Fibroblast of mammary gland (primary cell): ENCODE measurements around the gene OR2S2.
A peak's percentile ranks its signal among the peaks of the same experiment; 100 is the strongest.

Experiments
- DNase-seq: peaks from one replicate; pipeline ENCODE4 v3.0.0-alpha.2; 2010; ENCODE audit warnings: low read depth
- H3K4me3 ChIP-seq: 2 replicates; pipeline ENCODE4 v1.5.1; 2011; ENCODE audit warnings: low read depth, mild to moderate bottlenecking, low read length, moderate library complexity; ENCODE audit not compliant: control insufficient read depth
- TF ChIP-seq, protein P1 (sequence below): conservative IDR thresholded peaks from 2 replicates; pipeline ENCODE4 v1.5.1; 2011; ENCODE audit warnings: low read depth, low read length, inconsistent platforms; ENCODE audit not compliant: control insufficient read depth, insufficient read depth

Gene OR2S2

DNA sequence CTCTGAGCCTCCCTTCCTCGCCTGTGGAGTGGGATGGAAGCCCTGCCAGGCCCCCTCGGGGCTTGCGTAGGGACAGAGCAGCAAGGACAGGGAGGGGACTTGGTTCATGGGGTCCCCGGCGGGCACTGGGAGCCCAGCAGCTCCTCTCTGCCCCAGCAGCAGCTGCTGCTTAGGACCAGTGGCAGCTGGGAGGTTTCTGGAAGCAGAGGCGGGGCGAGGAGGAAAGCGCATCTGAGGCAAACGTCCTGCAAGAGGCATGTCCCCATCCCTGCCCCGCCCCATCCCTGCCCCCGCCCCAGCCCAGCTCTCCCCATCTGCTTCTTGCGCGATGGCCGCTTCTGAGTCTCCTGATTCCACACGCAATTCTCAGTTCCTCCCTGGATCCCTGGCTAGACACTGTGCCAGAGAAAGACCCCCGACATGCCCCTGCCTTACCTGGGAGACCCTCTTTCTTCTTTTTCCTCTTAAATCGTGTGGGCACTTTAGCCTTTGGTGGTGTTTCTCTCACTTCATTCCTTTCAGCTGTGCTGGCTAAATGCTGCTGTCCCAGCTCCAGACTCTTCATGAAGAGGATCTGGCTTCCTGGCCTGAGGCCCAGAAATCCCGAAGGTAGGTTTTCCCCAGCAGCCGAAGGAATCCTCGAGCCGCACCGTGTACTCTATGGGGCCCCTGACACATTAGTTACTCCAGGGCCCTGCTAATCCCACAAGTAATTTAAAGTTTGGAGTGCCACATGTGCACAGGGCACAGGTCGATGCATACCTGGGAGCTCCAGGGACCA lies 4.4 kb upstream of the OR2S2 start:
- peak; percentile 77 for DNase-seq
- peak overlapping the region; percentile 49 for H3K4me3 ChIP-seq
- TF ChIP-seq, protein P1, sequence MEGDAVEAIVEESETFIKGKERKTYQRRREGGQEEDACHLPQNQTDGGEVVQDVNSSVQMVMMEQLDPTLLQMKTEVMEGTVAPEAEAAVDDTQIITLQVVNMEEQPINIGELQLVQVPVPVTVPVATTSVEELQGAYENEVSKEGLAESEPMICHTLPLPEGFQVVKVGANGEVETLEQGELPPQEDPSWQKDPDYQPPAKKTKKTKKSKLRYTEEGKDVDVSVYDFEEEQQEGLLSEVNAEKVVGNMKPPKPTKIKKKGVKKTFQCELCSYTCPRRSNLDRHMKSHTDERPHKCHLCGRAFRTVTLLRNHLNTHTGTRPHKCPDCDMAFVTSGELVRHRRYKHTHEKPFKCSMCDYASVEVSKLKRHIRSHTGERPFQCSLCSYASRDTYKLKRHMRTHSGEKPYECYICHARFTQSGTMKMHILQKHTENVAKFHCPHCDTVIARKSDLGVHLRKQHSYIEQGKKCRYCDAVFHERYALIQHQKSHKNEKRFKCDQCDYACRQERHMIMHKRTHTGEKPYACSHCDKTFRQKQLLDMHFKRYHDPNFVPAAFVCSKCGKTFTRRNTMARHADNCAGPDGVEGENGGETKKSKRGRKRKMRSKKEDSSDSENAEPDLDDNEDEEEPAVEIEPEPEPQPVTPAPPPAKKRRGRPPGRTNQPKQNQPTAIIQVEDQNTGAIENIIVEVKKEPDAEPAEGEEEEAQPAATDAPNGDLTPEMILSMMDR, result no peak

DNA sequence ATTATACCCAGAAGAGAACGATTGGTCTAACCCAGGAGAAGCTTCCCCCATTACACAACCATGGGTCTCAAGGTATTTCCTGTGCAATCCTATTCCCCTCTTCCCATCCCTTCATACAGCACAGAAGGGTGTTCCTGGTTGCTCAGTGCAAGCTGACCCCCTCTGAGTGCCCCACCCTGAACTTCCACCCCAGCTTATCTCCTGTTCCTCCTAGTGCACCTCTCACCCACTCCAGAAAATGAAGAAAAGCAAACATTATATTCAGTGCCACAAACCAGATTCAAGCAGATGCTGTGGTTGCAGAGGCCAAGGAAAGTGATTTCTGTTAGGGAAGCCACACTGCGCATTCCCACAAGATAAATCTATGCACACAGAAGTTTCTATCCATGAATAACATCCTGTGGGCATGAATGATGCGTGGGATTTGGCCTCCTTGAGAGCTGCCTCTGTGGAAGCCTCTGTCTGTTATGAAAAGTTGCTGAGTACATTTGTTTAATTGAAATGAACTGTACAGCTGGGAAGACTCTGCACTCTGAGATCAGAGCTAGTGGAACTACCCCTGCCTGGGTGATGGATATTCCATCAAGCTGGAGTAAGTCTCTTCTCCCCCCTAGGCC lies 2.2 kb upstream of the OR2S2 start:
- TF ChIP-seq, protein P1, result no peak

DNA sequence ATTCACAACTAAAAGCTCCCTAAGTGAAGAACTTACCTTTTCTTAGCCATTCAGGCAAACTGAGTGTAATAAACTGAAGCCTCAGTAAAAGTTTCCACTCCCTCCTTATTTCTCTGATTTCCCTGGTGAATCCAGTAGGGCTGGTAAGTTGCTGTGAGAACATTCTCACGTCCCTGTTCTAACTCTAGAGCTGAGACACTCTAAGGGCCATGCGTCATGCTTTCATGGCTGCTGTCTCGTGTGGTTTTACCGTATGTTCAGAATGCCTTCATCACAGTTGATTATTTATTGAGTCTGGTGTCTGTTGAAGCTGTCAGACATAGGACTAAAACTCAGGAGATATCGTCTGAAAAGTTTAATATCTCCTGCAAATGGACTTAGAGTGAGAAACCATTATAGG lies 1.3 kb downstream of the OR2S2 start:
- H3K4me3 ChIP-seq, result no peak overlapping the region
- TF ChIP-seq, protein P1, result no peak
- DNase-seq, result no peak

More for the DNA sequence above, 2.2 kb upstream of the OR2S2 start:
- peak; percentile 61 for DNase-seq
- no peak overlapping the region for H3K4me3 ChIP-seq

DNA sequence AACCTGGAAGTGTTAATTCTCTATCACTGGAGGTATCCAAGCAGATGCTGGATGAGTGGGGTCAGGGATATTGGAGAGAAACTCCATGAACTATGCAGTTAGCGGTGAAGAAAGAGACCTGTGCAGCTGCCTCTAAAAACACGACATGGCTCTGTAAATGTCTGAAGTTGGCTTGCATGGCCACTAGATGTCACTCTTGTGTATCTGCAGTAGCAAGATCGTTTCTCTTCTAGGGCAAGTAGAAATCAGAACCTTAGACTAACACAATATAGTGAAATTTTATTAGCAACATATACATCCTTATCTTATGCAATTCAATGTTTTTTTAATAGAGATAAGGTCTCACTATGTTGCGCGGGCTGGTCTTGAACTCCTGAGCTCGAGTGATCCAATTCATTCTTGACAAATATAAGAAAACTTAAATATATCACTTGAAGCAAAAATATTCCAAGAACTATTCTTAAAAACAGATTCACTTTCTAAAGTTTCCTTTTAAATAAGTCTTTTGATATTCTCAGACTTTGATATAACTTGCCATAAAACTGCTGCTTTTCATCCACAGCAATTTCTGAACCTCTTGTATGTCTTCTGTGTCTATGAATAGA lies 2.9 kb downstream of the OR2S2 start:
- TF ChIP-seq, protein P1, result peak; percentile 97
- H3K4me3 ChIP-seq, result no peak overlapping the region
- peak; percentile 87 for DNase-seq

DNA sequence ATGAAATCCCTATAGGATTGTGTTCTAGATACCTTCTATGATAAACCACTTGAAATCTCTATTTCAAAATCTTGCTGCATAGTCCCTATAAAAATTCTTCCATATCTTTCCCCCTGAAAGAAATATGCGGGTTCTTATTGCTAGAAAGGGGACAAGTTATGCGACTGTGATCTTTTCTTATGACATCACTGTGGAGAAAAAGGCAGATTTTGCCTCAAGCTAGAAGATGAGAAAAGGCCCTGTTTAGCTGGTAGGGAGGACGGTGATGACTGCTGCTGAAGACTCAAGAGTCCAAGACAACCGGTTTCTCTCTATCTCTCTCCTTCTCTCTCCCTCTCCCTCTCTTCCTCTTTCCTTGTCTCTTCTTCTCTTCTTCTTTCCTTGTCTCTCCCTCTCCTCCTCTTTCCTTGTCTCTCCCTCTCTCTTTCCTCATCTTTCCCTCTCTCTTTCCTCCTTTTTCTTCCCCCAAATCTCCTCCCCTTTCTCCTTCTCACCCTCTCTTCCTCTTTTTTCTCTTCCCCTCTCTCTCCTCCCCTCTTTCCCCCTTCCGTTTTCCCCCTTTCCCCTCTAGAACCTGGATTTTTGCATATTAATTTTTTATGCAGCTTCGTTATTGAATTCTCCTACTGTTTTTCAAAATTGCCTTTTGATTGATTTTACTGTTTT lies 5.3 kb downstream of the OR2S2 start:
- H3K4me3 ChIP-seq, result no peak overlapping the region
- TF ChIP-seq, protein P1, result no peak
- DNase-seq, result no peak

DNA sequence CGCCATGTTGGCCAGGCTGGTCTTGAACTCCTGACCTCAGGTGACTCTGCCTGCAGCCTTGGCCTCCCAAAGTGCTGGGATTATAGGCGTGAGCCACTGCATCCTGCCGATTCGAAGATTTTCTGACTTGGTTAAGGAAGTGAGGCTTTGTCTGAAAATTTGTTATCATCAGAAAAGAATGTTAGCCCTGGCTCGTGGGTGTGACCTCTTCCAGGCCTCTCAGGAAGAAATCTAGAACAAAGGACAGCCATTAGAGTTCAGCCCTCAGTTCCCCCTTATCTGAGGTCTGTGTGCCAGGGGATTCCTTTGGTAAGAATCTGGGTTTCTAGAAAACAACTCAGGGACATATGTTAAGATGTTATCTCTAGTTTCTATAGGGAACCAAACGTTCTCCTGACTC lies 6.2 kb downstream of the OR2S2 start:
- peak; percentile 50 for DNase-seq
- TF ChIP-seq, protein P1, result no peak
- H3K4me3 ChIP-seq, result no peak overlapping the region
